Kidney tubule cell (primary cell): ENCODE measurements around the gene ZBTB21.
"Not testable (repeated sequence)": the region's sequence is repeated elsewhere in the genome, so short reads cannot be mapped to it uniquely, and the experiment has no call there.

Source experiments
- DNase-seq: peaks from one replicate; pipeline ENCODE4 v3.0.0-alpha.2; 2018; ENCODE audit warnings: low spot score

The ZBTB21 gene

GRCh38 chr21:42019101-42019605, 9.0 kb upstream of the ZBTB21 start:
- no peak for DNase-seq

DNA sequence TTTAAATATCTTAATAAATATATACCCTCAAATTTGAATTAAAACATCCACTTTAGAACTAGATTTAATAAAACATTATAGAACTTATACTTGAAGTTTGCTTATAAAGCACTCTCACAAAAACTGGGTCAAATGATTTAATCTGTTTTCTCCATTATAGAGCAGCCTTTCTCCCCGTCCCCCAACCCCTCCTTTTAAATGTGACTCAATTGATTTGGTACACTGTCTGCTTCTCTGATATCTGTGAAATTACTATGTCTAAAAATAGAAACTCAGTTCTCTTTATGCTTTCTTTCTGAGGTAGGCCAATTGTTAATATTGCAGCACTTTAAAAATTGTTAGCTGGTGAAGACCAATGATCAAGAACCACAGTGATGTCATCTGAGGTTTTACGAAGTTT, 6.9 kb upstream of the ZBTB21 start:
- DNase-seq, result no peak

- DNase-seq, result no peak
Observed at GRCh38 chr21:42016364-42016985, 6.3 kb upstream of the ZBTB21 start.

GRCh38 chr21:42013931-42014330, 3.8 kb upstream of the ZBTB21 start:
- DNase-seq, result no peak

DNA sequence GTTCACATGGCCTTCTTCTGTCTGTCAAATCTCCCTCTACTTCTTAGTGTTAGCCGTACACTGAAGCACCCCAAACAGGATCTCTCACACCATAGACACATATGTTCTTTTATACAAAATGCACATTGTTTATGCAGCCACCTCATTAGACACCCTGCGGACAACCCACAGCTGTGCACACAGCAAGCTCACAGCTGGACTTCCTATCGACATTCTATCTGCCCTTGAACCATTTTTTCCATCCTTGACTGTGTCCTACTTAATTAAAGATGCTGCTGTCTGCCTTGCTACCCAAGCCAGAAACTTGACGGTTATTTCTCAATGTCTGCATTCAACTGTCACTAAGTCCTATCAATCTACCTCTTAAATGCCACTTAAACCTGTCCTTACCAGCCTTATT, 3.2 kb upstream of the ZBTB21 start:
- DNase-seq, result no peak

GRCh38 chr21:42012763-42013329, 2.7 kb upstream of the ZBTB21 start:
- DNase-seq, result no peak

DNA sequence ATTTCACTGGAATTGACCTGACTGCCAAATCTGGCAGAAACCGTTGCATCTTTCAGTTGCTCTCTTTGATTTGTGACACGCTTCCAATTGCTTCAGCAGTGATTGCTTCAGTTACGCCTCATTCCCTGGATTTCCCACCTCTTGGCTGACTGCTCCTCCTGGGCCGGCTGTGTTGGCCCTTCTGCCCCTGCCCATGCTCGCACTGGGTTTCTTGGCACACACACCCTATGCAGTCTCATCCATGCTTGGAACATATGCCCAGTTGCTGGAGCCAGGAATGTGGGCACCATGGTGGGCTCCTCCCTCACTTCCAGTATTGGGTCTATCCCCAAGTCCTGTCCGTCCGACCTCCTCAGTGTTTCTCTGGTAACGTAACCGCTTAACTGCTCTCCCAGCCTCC, 2.2 kb upstream of the ZBTB21 start:
- no peak for DNase-seq

- peak; percentile 43 for DNase-seq
Observed at GRCh38 chr21:42010507-42011495, 641 bp upstream of the ZBTB21 start.

- DNase-seq, result peak; percentile 55
Observed at GRCh38 chr21:42009018-42009830, 936 bp downstream of the ZBTB21 start.

GRCh38 chr21:42007356-42007940, 2.7 kb downstream of the ZBTB21 start:
- no peak for DNase-seq

- no peak for DNase-seq
Observed at GRCh38 chr21:42006765-42007164, 3.4 kb downstream of the ZBTB21 start.

DNA sequence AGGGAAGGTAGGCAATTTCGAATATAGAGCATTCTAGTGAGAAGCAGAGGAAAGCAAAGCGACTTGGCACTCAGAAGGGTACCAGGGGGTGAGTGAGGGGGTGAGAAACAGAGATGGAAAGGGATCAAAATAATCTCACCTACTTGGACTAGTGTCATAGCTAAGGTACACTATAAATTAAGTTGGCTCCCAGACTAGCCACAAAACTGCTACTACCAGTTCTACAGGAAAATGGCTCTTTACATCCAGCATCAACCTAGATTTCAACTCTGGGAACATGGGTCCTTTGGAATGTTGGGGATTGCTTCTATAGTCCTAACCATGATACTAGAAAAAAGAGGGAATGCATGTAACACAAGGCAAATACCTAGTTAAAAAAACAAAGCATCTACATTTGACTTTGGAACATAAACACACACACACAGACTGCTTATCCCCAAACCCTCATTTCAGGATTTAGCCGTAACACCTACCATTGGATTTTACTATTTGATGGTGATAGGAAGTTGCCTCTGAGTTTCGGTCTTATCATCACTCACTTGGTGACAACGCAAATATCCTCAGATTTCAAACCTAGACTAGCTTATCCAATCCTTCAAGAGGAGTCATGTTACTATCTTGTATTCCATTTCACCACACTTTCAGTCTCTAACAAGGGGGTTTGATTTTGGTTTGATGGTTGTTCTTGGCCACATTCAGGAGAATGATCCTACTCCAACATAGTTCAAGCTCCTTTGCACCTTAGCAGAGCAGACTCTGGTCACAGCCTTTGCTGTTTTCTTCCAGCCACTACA, 5.6 kb downstream of the ZBTB21 start:
- DNase-seq, result no peak

GRCh38 chr21:42003051-42003461, 7.1 kb downstream of the ZBTB21 start:
- peak; percentile 61 for DNase-seq

DNA sequence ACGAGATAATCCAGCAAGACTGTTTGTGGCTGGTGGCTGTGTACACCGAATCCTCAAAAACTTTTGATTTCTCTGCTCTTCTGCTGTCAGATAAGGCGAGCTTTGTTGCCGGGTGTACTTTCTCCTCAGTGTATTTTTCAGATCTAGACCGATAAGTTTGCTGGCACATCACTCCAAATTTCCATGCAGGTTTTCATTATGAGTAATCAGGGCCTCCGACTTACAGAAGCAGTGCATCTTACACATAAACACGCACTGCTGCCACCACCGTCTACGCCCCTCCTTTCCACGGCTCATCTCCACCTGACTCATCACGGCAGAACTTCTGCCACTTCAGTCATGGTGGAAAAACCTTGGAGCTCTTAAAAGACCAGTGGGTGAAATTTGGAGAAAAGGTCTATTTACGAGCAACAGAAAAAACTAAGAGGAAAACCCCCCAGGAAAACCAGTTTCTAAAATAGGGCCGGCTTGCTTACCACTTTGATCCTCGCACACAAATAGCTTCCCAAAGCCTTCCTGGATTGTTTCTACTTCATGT, 7.7 kb downstream of the ZBTB21 start:
- peak; percentile 61 for DNase-seq

GRCh38 chr21:42001781-42002180, 8.4 kb downstream of the ZBTB21 start:
- DNase-seq, result no peak

DNA sequence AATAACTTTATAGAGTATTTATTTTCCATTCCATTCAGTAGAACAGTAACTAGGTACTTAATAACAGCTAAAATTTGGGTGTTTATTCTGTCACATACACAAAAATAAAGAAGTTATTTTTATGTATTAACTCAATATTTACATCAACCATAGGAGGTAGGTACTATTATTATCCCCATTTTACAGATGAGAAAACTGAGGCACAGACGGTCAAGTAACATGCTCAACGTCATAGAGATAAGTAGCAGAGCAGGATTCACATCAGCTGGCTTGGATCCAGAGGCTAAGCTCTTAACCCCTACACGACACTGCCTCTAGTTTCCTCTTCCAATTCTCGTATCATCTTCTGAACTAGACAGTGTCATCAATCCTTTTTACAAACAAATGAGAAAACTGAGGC, 9.3 kb downstream of the ZBTB21 start:
- no peak for DNase-seq

GRCh38 chr21:41997657-41998056, 12.5 kb downstream of the ZBTB21 start:
- no peak for DNase-seq

DNA sequence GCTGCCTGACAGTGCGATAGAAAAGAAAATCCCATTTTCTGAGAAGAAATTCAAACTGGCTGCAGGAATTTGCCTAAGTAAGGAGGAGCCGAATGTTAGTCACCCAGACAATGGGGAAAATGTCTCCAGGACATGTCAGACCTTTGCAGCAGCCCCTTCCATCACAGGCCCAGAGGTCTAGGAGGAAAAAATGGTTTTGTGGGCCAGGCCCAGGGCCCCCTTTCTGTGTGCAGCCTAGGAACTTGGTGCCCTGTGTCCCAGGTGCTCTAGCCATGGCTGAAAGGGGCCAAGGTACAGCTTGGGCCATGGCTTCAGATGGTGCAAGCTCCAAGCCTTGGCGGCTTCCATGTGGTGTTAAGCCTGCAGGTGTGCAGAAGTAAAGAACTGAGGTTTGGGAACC, 14.6 kb downstream of the ZBTB21 start:
- no peak for DNase-seq

DNA sequence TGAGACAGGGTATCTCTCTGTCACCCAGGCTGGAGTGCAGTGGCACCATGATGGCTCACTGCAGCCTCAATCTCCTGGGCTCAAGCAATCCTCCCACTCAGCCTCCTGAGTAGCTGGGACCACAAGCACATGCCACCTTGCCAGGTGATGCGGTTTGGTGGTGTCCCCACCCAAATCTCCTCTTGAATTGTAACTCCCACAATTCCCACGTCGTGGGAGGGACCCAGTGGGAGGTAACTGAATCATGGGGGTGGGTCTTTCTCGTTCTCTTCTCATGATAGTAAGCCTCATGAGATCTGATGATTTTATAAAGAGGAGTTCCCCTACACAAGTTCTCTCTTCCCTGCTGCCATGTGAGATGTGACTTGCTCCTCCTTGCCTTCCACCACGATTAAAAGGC, 15.5 kb downstream of the ZBTB21 start:
- DNase-seq, result not testable (repeated sequence)

GRCh38 chr21:41993744-41994143, 16.4 kb downstream of the ZBTB21 start:
- DNase-seq, result no peak
